ENCODE data around the gene GPR132.
"Not testable (repeated sequence)": the region's sequence is repeated elsewhere in the genome, so short reads cannot be mapped to it uniquely, and the experiment has no call there.

GPR132 gene
- total RNA-seq = 104 to 107 reads per million in 2 donors

GRCh38 chr14:105065280-105066228 lies at the start of gene GPR132:
TSS of gene GPR132 (minus strand) at chr14:105065430. CDS start at chr14:105055420, 10,010 bp downstream.
- DNase-seq = peak; percentile 58

GRCh38 chr14:105109243-105109642 lies 44.0 kb upstream of the GPR132 start:
- DNase-seq = not testable (repeated sequence)

GRCh38 chr14:105108516-105108864 lies 43.3 kb upstream of the GPR132 start:
- no peak for DNase-seq

- no peak for DNase-seq
Measured at GRCh38 chr14:105107781-105108515, 42.7 kb upstream of the GPR132 start.

DNA sequence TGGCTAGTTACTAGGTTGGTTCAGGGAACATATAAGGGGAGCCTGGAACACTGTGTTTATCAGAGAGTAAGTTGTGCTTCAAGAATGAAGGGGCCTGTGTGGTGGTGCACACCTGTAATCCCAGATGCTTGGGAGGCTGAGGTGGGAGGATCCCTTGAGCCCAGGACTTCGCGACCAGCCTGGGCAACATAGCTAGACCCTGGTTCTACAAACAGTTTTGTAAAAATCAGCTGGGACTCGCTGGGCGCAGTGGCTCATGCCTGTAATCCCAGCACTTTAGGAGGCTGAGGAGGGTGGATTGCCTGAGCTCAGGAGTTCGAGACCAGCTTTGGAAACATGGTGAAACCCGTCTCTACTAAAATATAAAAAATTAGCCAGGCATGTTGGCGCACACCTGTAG lies 42.1 kb upstream of the GPR132 start:
- no peak for DNase-seq

- no peak for DNase-seq
Measured at GRCh38 chr14:105105158-105105557, 39.9 kb upstream of the GPR132 start.

- DNase-seq = no peak
Measured at GRCh38 chr14:105102893-105103292, 37.7 kb upstream of the GPR132 start.

DNA sequence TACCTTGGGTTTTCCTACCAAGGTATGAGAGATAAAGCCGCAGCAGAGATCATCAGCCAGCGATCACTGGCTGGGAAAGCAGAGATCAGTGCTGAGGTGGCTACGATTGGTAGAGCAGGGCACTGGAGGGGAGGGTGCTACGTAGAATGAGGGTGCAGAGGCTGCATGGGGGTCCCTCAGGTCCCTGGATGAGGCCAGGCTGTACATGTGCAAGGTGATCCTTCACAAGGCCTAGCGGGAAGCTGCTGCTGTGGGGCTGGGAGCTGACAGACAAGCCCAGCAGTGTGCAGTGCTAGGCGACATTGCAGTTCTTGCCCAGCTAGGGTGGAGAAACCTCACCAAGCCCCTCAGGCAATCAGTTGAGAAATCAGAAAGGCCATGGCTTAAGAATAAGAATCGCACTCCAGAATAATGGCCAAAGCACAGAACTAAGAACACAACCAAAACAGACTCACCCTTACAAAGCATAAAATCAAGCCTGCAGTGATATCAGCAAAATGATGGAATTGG lies 37.2 kb upstream of the GPR132 start:
- DNase-seq = no peak

GRCh38 chr14:105100910-105101309 lies 35.7 kb upstream of the GPR132 start:
- DNase-seq = no peak

DNA sequence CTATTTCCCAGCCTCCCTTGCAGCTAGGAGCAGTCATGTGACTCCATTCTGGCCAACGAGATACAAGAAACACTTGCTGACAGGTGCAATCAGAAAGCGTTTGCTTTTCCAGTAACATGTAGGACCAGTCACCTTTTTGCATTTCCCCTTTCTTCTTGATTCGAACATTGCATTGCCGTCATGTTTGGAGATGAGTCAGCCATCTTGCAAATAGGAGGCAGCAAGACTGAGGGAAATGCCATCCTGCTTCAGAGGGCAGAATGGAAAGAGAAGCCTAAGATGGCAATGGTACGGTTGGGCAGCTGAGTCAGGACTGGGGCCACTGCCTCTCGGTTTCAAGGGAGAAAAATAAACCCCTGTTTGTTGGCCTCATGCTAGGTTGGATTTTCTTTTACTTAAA lies 34.5 kb upstream of the GPR132 start:
- no peak for DNase-seq

DNA sequence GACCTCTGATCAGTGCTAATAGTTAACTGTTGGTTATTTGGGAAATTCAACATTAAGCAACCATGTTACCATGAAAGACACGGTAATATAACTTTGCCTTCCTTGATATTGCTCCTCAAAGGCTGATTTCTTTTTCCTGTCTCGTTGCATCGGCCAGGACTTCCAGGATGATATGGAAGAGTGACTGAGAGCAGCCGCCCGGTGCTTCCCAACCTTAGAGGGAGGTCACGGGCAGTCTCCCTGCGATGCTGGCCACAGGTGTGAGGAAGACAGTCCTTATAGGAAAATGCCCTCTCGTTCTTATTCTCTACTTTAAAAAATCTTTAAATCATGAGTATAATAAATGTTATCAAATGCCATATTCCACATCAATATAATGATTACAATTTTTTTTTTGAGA lies 33.1 kb upstream of the GPR132 start:
- DNase-seq = no peak

DNA sequence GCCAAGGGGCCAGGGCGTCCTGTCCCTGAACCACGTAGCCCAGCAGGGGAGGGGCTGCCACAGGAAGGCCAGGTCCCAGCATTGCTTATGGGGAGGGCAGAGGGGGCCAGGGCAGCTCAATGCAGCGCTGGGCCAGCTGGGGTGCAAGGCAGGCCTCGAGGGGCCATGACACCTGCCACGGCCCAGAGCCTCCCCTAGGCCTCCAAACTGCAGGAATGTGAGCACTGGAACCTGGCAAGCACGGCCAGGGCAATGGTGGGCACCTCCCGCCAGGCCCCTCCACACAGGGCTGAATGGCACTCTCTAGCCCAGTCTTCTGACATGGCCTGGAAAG lies 32.5 kb upstream of the GPR132 start:
- DNase-seq = no peak

DNA sequence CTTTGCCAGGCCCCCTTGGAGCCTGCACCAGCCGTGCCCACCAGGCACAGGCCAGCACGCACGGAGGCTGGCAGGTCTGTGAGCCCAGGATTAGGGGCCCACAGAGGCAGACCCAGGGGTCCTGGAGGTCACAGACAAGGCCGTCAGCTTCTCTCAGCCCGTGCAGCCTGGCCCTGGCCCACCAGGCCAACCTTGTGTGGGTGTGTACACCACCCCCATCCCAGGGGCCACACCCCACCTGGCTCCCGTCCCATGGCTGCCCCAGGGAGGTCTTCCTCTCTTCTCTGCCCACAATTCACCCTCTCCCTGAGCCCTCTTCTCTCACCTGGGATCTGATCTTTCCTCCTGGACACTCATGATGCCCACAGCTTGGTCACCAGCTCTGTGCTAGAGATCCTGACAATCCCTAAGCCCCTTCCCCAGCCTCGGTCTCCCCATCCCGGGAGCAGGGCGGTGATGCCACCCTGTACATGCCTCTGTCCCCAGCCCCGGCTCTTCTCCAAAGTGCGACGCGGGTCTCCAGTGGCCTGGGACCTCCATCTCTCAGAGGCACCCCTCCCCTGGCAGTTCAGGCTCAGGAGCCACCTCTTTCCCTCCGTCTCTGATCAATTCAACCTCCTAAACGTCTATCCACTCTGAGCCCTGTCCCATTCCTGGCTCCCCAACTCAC lies 31.1 kb upstream of the GPR132 start:
- DNase-seq = no peak

GRCh38 chr14:105095236-105095805 lies 30.1 kb upstream of the GPR132 start:
- DNase-seq = no peak

GRCh38 chr14:105094193-105094907 lies 29.1 kb upstream of the GPR132 start:
- DNase-seq = no peak

DNA sequence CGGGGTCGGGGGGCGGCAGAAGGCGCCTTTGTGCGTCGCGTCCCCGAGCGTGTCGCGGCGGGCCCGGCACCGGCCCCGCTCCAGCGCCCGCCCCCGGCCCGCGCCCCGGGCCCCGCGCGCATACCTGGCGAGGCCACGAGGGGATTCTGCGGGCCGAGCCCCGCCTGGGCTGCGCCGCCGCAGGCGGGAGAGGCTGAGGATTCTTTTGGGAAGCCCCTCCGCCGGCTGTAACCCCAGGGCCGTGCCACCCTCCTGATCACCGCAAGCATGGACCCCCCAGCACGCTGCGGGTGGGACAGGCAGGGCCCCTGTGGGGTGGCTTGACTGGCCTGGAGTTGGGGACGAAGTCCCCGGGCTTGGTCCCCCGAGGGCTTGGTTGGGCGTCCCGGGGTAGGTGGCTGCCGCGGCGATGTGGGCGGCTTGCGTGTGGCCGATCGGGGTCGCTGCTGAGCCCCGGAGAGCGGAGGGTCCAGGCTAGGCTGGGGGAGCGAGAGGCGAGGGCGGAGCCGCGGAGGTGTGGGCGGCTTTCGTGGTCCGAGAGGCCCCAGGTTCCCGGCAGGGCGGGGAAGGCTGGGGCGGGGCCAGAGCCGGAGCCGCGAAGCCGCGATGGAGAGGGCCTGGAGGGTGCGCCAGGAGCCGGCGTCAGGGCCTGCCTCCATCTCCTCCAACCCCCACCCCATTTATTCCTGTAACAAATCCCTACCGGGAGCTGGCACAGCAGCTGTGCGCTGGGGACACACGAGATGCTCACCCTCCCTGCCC lies 28.4 kb upstream of the GPR132 start:
- peak; percentile 60 for DNase-seq

DNA sequence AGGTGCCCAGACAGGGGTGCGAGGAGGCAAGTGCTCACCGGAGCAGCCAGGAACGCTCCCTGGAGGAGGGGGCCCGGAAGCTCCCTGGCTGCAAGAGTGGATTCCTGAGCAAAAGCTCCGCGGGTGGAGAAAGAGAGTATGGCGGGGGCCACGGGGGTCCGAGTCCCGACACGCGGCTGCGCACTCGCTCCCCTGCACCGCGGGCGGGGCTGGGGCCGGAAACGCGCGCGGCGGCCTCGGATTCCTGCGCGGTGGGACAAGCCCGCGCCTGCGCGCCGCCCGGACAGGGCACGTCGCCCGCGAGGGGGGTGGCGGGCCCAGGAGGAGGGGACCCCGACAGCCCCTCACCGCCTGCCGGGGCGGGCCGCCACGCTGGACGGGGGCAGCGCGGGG lies 27.8 kb upstream of the GPR132 start:
- peak; percentile 61 for DNase-seq

DNA sequence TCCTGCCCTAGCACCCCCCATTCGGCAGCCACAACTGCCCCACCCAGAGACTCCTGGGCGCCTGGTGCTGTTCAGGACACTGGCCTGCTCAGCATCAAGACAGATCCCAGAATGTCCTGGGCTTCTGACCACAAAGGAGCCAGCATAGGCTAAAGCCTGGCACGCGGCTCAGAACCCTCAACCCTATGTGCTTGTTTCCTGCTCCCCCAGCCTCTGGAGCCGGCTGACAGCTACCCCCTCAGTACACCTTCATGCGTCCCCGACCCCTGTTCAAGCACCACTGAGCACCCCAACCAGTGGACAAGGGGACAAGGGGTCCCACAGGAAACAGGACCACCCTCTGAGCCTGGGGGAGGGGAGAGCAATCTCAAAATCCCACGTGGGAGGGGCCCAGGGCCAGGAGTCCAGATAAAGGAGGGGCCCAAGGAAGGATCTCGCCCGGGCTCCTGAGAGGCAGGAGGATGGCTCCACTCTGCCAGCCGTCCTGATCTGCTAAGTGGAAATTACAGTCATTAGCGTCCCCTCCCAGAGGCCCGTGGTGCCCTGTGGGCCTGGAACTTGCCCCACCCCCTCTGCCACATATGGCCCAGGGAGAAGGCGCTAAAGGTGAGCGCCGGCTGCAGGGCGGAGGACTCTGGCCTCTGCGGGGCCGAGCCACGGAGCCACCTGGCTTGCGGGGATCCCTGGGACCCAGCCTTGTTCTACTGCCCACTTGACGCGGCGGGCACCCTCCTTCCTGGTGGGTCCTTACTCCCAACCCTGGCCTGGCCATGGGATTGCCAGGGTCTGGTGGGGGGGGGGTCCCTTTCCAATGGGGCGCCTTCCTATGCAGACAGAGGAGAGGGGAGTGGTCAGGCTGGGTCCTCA lies 27.2 kb upstream of the GPR132 start:
- DNase-seq = no peak

GRCh38 chr14:105091517-105092170 lies 26.4 kb upstream of the GPR132 start:
- DNase-seq = no peak

DNA sequence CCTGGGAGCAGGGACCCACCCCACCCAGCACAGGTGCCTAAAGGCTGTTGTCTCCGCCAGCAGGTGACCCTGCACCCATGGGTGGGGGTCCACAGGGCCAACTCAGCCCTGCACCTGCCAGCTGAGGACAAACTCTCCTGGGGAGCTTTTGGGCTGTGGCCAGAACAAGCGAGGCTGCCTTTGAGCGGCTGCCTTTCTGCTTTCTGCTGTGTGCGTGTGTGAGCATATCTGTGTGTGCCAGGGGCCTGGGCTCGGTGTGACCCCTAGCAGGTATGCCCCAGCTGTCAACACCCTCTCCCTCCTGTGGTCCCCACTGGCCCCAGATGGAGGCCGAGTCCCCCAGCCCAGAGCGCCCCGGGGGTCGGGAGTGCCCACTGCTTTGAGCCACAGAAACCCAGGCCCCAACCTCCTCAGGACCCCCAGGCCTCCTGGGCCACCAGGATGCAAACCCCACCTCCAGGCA lies 25.9 kb upstream of the GPR132 start:
- DNase-seq = no peak
